Activated CD4-positive, alpha-beta T cell treated with anti-CD3 and anti-CD28 coated beads, Interleukin-2, amount 50 U/mL, for 1 hour (primary cell): Measurements from ENCODE around the gene ACYP2.
"Not testable (repeated sequence)": the region's sequence is repeated elsewhere in the genome, so short reads cannot be mapped to it uniquely, and the experiment has no call there.

Source experiments
- DNase-seq: peaks from one replicate; pipeline ENCODE4 v3.0.0-alpha.2; 2020

ACYP2 gene

DNA sequence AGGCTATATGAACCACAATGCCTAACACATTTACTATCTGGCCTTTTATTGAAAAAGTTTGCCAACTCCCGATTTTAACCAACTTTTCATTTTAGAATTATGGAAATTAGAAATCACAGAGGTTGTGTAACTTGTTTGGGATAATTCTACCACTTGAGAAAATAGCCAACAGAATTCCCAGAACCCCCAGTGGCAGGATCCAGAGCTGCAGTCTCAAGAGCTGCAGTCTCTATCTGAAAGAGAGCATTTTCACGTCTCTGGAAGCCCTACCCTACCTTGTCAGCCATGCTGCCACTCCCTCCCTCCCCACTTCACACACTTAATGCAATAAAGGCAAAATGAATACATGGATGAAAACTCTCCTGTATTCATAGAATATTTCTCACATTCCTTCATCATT lies 164.0 kb downstream of the ACYP2 start:
- DNase-seq: no peak

DNA sequence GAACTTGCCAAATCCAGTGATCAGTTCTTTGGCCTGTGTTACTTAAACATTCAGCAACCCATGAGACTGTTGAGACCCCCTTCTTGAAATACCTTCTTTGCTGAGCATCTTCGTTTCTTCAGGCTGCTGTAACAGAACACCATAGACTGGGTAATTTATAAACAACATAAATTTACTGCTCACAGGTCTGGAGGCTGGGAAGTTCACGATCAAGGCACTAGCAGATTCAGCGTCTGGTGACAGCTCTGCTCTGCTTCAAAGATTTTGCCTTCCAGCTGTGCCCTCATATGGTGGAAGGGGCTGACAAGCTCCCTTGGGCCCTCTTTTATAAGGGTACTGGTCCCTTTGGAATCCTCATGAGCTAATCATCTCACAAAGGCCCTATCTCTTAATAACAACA lies 169.4 kb downstream of the ACYP2 start:
- DNase-seq: no peak

- no peak for DNase-seq
Observed at GRCh38 chr2:54285451-54285850, 170.0 kb downstream of the ACYP2 start.

GRCh38 chr2:54287532-54287931 lies 172.1 kb downstream of the ACYP2 start:
- DNase-seq: no peak

- no peak for DNase-seq
Observed at GRCh38 chr2:54289917-54290316, 174.5 kb downstream of the ACYP2 start.

GRCh38 chr2:54290356-54291025 lies 175.1 kb downstream of the ACYP2 start:
- DNase-seq: no peak

DNA sequence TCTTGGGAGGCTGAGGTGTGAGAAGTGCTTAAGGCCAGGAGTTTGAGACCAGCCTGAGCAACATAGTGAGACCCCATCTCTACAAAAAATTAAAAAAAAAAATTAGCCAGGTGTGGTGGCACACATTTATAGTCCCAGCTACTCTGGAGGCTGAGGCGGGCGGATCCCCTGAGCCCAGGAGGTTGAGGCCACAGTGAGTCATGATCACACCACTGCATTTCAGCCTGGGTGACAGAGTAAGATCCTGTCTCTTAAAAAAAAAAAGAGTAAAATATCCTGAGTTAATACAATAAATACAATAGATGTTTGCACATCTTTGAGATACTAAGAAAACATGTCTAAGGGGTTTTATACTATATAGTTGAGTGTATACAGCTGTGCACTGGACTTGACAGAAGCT lies 179.2 kb downstream of the ACYP2 start:
- DNase-seq: not testable (repeated sequence)

DNA sequence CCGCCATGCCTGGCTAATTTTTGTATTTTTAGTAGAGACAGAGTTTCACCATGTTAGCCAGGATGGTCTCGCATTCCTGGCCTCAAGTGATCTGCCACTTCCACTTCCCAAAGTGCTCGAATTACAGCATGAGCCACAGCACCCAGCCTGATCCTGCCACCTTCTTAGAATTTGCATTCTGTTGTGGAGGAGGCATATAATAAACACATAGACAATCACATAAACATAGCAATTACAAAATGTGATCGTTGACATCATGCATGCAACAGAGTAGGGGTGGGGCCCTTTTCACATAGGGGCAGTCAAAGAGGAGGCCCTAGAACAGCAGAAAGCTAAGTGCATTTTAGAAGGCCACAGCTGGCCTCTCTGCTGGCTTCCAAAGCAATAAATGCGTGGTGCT lies 180.5 kb downstream of the ACYP2 start:
- DNase-seq: no peak

GRCh38 chr2:54298514-54298913 lies 183.1 kb downstream of the ACYP2 start:
- DNase-seq: no peak

- no peak for DNase-seq
Observed at GRCh38 chr2:54303631-54304030, 188.2 kb downstream of the ACYP2 start.

GRCh38 chr2:54306556-54306955 lies 191.1 kb downstream of the ACYP2 start:
- DNase-seq: no peak

DNA sequence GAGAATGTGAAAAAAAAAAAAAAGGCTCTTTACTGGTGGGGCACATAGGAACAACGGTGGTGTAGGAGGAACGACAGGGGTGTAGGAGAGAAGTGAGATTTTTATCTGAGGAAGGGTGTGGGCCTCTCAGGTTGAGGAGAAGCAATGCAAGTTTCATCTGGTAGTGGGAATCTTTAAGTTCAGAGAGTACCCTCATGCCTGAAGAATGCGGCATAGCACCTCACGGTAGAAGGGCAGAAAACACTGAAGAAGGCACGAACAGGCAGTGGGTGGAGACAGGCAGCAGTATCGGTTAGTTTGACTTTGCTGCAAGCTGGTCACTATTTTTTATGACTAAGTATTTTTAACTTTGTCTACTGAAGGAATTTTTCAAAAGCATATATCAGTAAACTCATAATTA lies 192.8 kb downstream of the ACYP2 start:
- no peak for DNase-seq

DNA sequence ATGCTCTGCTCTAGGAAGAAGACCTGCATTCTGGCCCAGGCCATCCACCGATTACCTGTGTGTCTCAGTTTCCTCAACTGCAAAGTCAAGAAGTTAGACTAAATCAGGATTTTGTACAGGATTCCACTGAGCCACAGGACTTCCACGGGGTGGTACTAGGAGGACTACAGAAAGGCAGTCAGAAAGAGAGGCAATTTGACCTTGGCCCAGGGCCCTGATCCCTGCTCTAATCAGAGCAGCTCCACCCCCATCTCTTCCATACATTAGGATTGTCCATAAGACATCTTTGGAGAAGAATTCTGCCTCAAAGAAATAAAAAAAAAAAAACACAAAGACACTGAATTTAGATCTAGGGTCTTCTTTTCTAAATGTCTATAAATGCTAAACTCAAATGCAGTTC lies 193.4 kb downstream of the ACYP2 start:
- DNase-seq: no peak

- DNase-seq: no peak
Observed at GRCh38 chr2:54310311-54310710, 194.9 kb downstream of the ACYP2 start.

- no peak for DNase-seq
Observed at GRCh38 chr2:54310961-54311360, 195.5 kb downstream of the ACYP2 start.

- DNase-seq: no peak
Observed at GRCh38 chr2:54313147-54313546, 197.7 kb downstream of the ACYP2 start.

GRCh38 chr2:54317973-54318372 lies 202.6 kb downstream of the ACYP2 start:
- no peak for DNase-seq

DNA sequence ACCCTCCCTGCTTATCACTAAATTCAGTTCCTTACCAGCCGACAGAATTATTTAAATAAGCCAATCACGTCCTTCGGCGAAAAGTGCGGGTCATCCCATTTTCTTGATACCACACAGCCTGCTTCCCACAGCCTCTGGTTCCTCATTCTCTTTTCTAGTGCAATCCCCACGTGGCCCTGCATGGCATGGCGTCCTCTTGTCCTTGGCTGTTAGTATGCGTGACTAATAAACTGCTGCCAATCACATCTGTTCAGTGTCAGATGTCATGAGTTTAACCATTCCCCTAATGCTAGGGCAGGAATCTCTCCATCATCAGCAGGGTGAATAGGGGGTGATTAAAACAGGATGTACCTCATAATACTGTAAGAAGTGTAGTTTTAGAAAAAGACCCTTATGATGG lies 203.4 kb downstream of the ACYP2 start:
- no peak for DNase-seq

GRCh38 chr2:54321047-54321446 lies 205.6 kb downstream of the ACYP2 start:
- DNase-seq: no peak

- DNase-seq: not testable (repeated sequence)
Observed at GRCh38 chr2:54324517-54324916, 209.1 kb downstream of the ACYP2 start.

DNA sequence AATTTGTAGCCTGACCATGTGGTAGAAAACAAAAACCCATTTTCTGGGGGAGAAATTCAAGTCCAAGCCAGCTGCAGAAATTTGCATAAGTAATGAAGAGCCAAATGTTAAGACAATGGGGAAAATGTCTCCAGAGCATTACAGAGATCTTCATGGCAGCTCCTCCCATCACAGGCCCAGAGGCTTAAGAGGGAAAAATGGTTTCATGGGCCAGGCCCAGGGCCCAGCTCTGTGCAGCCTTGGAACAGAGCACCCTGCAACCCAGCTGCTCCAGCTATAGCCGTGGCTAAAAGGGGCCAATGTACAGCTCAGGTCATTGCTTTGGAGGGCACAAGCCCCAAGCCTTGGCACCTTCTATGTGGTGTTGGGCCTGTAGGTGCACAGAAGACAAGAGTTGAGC lies 209.7 kb downstream of the ACYP2 start:
- DNase-seq: no peak

DNA sequence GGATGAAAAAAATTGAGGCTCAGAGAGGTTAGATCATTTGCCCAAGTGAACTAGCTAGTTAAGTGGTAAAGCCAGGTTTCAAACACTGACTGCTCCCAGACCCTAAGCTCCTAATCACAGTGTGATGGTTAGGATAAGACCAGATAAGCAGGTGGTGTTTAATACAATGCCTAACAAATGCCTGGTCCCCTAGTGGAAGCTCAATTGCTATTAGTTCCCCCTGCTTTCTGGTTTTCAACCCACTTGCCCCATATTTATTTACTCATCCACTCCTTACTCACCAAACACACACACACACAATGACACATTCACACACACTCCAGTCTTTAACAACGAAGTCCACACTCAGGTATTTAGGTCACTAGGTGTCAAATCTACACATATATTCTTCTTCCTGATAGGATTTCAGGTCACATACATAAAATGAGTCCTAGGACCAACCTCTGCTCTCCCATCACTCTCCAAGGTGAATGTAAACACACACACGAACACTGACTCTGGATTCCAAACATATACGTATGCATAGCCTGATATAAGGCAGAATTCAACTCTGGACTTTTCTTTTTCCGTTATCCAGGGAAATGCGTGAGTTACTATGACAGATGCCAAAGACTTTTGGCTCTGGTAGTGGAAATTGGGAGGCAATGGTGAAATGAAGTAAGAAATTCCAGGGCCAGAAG lies 214.2 kb downstream of the ACYP2 start:
- DNase-seq: no peak

DNA sequence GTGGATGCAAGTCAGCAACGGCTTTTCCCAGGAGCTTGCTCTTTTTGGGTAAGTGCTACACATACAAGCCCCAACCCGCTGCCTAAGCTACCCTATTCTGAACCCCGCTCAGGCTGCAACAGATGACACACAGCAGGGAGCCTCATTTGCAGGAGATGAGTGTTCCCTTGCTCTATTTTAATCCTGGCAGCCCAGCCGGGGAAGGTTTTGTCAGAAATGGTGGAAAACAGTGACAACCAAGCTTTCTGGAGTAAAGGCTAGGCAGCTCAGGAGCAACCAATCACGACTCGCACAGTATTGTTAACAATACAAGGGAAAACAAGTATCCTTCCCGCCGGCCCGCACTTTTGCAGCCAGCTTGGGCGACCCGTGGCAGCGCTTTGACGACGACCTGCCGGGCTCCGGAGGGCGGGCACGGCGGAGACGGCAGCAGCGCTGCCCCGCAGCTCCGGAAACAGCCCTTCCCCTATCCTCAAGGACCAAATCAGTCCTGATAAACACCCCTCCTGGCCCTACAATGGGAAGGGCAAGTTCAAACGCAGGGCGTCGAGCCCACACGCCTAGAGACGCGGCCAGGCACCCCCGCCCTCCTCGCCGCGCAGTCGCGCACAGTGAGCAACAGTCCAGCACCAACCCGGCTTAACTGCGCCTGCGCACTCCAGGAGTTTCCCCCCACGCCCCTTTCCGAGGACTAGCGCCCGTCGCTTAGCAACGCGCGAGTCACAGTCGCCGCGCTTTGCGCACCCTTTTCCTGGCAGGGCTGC lies 214.9 kb downstream of the ACYP2 start:
- DNase-seq: peak; percentile 82
